Thyroid gland (tissue), 4 donors: ENCODE data around the gene PLEKHA7. TPM values are rescaled to one million over a fixed set of nuclear protein-coding genes. Genes with fewer than 3 reads are reported as not detected.

ENCODE experiments used
- DNase-seq, 2 donors: peaks; one replicate each; pipeline ENCODE4 v3.0.0-alpha.2; 2019
- H3K27ac ChIP-seq, 3 donors: fragments of 200-600 bp; sonication (generic); 1 replicate in 2 of 3; 2 replicates in 1 of 3; pipeline ENCODE4 v1.5.1; 2016 to 2019; ENCODE audit warnings: mild to moderate bottlenecking in 1 of 3, moderate library complexity in 1 of 3
- H3K27me3 ChIP-seq: fragments of 200-600 bp; sonication (generic); one replicate; pipeline ENCODE4 v1.5.1; 2019
- H3K36me3 ChIP-seq, 2 donors: fragments of 200-600 bp; sonication (generic); one replicate each; pipeline ENCODE4 v1.5.1; 2016 to 2019
- H3K4me1 ChIP-seq, 2 donors: fragments of 200-600 bp; sonication (generic); one replicate each; pipeline ENCODE4 v1.5.1; 2017 to 2019
- H3K4me3 ChIP-seq, 3 donors: fragments of 200-600 bp; sonication (generic); replicated peaks in 1 of 3; 1 replicate in 2 of 3; 2 replicates in 1 of 3; pipeline ENCODE4 v1.5.1; 2016; ENCODE audit warnings: mild to moderate bottlenecking in 1 of 3
- H3K9me3 ChIP-seq: fragments of 200-600 bp; sonication (generic); one replicate; pipeline ENCODE4 v1.5.1; 2017
- POLR2A ChIP-seq, 2 donors: fragments of 450-650 bp; IDR thresholded peaks; one replicate each; pipeline ENCODE4 v1.6.1; 2017; ENCODE audit warnings: antibody characterized with exemption in 2 of 2, mild to moderate bottlenecking in 2 of 2, moderate library complexity in 1 of 2
- WGBS, 2 donors: methylation state at CpG; one replicate each; pipeline ENCODE4 v1.1.5; 2017; 5-methylcytosine and 5-hydroxymethylcytosine counted together
- intact Hi-C: fragments of 100-400 bp; cut with DNase I; formaldehyde crosslinking; loops from one replicate; pipeline ENCODE4 v1.15.1; 2023
- total RNA-seq, 4 donors: library from RNA; depleted of rRNA; stranded (reverse); fragments of >200 nt; gene quantifications; one replicate each; pipeline ENCODE4 v1.2.3, GENCODE V29; 2016
- TF ChIP-seq, protein P1 (sequence below), 6 experiments: fragments of 200-600 bp in 3 of 6; fragments of 450-650 bp in 3 of 6; sonication (generic) in 3 of 6; IDR thresholded peaks; one replicate each; pipeline ENCODE4 v1.5.1; 2016 to 2019; ENCODE audit warnings: antibody characterized with exemption in 6 of 6, mild to moderate bottlenecking in 2 of 6, inconsistent platforms in 1 of 6, moderate library complexity in 1 of 6

Gene PLEKHA7
- total RNA-seq, 4 donors from 2014 or later: 22.5 to 29.0 (median 23.4) TPM

DNA sequence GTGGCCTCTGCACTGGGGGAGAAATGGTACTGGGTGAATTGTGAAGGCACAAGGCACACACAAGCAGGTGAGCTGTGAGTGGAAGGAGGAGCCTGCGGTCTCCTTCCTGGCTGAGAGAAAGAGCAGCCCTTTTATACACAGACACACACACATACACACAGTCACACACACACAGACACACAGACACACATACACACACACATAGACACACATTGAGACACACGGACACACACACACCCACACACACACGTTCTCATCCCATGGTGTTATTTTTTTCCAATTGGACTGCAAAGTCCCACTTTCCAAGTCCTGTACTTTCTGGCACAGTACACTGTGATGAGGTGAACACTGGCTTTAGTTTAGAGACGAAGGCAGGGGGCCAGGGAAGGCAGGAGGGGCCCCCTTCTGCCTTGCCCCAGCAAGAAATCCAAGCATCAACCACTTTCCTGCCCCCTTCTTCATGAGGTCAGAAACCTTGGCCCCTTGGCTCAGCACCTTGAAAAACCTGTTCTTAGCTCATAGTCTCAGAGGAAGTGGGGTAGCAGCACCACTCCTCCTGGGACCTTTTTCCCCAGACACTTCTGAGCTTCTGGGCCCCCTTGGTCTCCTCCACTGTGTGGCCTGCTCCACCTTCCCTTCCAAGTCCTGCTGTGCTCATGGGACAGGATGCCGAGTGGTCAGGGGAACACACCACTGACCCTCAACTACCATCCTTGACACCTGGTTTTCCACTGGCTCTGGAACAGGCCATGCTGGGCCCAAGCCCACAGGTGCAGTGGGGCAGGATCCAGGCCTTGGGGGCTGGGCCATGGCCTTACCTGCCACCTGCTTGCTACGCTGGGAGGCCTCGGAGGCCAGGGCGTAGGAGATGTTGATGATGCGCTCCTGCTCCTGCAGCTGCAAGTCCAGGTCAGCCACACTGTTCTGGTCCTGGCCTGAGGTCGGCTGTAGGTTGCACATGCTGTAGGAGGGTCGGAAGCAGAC lies 232.0 kb downstream of the PLEKHA7 start:
- TF ChIP-seq POLR2A (IDR thresholded peaks at IDR 0.05): no peak
- TF ChIP-seq, protein P1, sequence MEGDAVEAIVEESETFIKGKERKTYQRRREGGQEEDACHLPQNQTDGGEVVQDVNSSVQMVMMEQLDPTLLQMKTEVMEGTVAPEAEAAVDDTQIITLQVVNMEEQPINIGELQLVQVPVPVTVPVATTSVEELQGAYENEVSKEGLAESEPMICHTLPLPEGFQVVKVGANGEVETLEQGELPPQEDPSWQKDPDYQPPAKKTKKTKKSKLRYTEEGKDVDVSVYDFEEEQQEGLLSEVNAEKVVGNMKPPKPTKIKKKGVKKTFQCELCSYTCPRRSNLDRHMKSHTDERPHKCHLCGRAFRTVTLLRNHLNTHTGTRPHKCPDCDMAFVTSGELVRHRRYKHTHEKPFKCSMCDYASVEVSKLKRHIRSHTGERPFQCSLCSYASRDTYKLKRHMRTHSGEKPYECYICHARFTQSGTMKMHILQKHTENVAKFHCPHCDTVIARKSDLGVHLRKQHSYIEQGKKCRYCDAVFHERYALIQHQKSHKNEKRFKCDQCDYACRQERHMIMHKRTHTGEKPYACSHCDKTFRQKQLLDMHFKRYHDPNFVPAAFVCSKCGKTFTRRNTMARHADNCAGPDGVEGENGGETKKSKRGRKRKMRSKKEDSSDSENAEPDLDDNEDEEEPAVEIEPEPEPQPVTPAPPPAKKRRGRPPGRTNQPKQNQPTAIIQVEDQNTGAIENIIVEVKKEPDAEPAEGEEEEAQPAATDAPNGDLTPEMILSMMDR (IDR thresholded peaks at IDR 0.05): no peak
- Histone ChIP-seq H3K4me3 (no peak overlapping the region), H3K36me3 (no peaks in the 10 kb centered on the region), H3K27me3 (no peaks in the 10 kb centered on the region), H3K4me1 (peaks cover 18 to 28% of the 10 kb centered on the region in 2 donors), H3K9me3 (no peaks in the 10 kb centered on the region), H3K27ac (peak overlapping the region; percentile 24 to 40 (median 31))
- 61 to 65% methylated on average over 7 to 11 of the region's 11 CpGs for WGBS, 2 donors
- peak; percentile 56 to 64 for DNase-seq
- intact Hi-C loops: loop anchor here (5.0 to 10.0 kb wide), 2 partner anchors 153 to 285 kb away; no protein-coding TSS in a partner anchor

DNA sequence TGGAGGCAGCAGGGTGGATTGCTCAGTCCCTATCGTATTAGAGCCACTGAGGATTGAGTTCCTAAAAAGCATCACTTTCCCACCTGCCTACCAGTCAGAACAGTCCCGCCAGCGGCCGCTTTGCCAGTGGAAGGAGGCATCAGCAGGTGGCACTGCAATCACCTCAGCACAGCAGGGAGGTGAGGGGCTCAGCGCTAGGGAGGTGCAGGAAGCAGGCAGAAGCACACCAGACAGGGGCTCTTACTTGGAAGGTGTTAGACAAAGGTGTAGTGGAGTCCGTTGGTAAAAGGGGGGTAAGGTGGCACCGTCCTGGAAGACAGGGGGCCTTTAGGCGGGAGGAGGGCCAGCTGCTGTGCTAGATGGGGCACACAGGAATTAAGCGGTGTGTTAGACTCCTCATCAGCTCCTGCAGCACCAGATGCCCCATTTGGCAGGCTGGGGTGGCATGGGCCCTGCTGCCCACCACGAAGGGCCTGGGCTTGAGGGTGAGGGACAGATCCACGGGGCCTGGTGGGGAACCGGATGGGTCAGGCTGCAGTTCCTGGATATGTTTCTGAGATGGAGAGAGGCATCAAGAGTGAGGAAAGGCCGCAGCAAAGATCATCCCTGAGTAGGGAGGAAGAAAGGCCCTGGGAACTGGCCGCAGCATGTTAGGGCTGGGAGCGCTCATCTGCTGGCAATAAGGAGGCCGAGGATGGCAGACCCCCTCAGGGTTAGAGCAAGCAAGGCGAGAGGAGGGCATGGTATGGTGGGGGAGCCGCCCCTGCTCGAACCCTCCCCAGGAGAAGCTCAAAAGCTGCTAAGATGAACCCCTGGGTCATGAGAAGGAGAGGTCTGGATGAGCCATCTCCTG lies 233.3 kb downstream of the PLEKHA7 start:
- no peak for TF ChIP-seq POLR2A (IDR thresholded peaks at IDR 0.05)
- TF ChIP-seq, protein P1 (IDR thresholded peaks at IDR 0.05): no peak
- Histone ChIP-seq H3K36me3 (no peaks in the 10 kb centered on the region), H3K27me3 (no peaks in the 10 kb centered on the region), H3K27ac (peak overlapping the region in 1 of 3 donors; percentile 31), H3K4me1 (peaks cover 16 to 25% of the 10 kb centered on the region in 2 donors), H3K9me3 (no peaks in the 10 kb centered on the region), H3K4me3 (no peak overlapping the region)
- 89 to 92% methylated on average over 18 to 19 of the region's 19 CpGs for WGBS, 2 donors
- DNase-seq: no peak
- intact Hi-C loops: loop anchor here (5.0 to 10.0 kb wide), 2 partner anchors 154 to 286 kb away; no protein-coding TSS in a partner anchor

DNA sequence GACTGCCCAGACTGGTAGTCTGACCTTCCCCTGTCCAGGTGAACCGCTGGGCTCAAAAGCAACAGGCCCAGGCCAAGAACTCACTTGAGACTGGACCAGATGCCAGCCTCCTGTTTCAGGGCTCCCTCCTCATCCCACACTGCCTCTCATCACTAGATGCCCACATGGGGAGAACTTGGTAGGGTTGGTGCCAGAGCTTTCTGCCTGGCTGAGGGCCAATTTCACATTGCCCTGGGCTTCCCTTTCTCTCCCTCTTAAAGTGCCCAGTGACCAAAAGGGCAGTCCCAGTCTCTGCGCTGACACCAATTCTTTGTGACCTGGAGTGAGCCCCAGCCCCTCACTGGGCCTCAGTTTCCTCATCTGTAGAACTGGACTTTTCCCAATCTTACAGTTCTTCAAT lies 234.1 kb downstream of the PLEKHA7 start:
- DNase-seq: peak in 1 of 2 donors; percentile 13
- Histone ChIP-seq H3K36me3 (no peaks in the 10 kb centered on the region), H3K4me3 (no peak overlapping the region), H3K27me3 (no peaks in the 10 kb centered on the region), H3K4me1 (peaks cover 12 to 17% of the 10 kb centered on the region in 2 donors), H3K9me3 (no peaks in the 10 kb centered on the region), H3K27ac (no peak overlapping the region)
- intact Hi-C loops: loop anchor here (5.0 to 10.0 kb wide), 2 partner anchors 155 to 287 kb away; no protein-coding TSS in a partner anchor
- no peak for TF ChIP-seq POLR2A (IDR thresholded peaks at IDR 0.05)
- TF ChIP-seq, protein P1 (IDR thresholded peaks at IDR 0.05): no peak
- WGBS, 2 donors: 88 to 96% methylated on average over 2 of the region's 2 CpGs

DNA sequence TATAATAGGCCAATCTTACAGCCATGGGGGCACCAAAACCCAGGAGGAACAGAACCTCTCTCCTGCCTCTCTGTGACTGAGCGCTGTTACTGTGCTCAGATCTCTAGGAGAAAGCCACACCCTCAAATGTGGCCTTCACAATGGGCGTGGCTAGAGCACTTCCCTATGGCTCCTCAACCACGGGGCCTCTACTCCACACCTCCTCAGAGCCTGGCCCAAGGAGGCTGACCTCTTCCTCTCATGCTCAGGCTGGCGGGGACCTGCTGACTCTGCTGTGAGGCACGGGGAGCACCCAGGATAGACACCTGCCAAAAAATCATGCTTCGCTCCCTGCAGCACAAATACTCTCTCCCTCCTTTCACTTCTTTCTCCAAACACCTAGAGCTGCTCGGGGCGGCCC lies 234.8 kb downstream of the PLEKHA7 start:
- intact Hi-C loops: no loop called here
- Histone ChIP-seq H3K36me3 (no peaks in the 10 kb centered on the region), H3K4me1 (peaks cover 12 to 16% of the 10 kb centered on the region in 2 donors), H3K27me3 (no peaks in the 10 kb centered on the region), H3K4me3 (no peak overlapping the region), H3K9me3 (no peaks in the 10 kb centered on the region), H3K27ac (no peak overlapping the region)
- TF ChIP-seq, protein P1 (IDR thresholded peaks at IDR 0.05): no peak
- no peak for TF ChIP-seq POLR2A (IDR thresholded peaks at IDR 0.05)
- no peak for DNase-seq
- WGBS, 2 donors: 79 to 85% methylated on average over 8 of the region's 8 CpGs
